DND-41 (cell line): ENCODE measurements around the gene CCT4.
A peak's percentile ranks its signal among the peaks of the same experiment; 100 is the strongest.

Source experiments
- ATAC-seq: fragments of 200-7000 bp; cut with Tn5 transposase; 3 replicates; pipeline ENCODE4 v1.9.1; 2021; ENCODE audit warnings: low read depth; ENCODE audit not compliant: insufficient read depth
- DNase-seq: peaks from one replicate; pipeline ENCODE4 v3.0.0-alpha.2; 2020
- H2AFZ ChIP-seq: 2 replicates; pipeline ENCODE4 v1.6.0; 2012; ENCODE audit warnings: low read depth, low read length
- H3K27ac ChIP-seq: 2 replicates; pipeline ENCODE4 v1.5.1; 2012; ENCODE audit warnings: low read length, inconsistent platforms
- H3K27me3 ChIP-seq: fragments of 200-600 bp; sonication (generic); 2 replicates; pipeline ENCODE4 v1.6.0; 2012; ENCODE audit warnings: low read length, mild to moderate bottlenecking, inconsistent platforms; ENCODE audit not compliant: insufficient read depth, poor library complexity
- H3K36me3 ChIP-seq: 2 replicates; pipeline ENCODE4 v1.5.1; 2012; ENCODE audit warnings: low read length, inconsistent platforms; ENCODE audit not compliant: insufficient read depth
- H3K4me1 ChIP-seq: 2 replicates; pipeline ENCODE4 v1.5.1; 2012; ENCODE audit warnings: mild to moderate bottlenecking, low read length; ENCODE audit not compliant: insufficient read depth
- H3K4me2 ChIP-seq: 2 replicates; pipeline ENCODE4 v1.6.0; 2012; ENCODE audit warnings: mild to moderate bottlenecking, moderate library complexity, low read length, inconsistent platforms; ENCODE audit not compliant: insufficient read depth
- H3K4me3 ChIP-seq, 2 experiments: fragments of 200-600 bp in 1 of 2; shearing (Covaris generic) in 1 of 2; 2 replicates each; pipeline ENCODE4 v1.5.1; 2012 to 2016; ENCODE audit warnings: inconsistent platforms in 2 of 2, low read length in 2 of 2, mild to moderate bottlenecking in 2 of 2, low read depth in 1 of 2, moderate library complexity in 1 of 2
- H3K79me2 ChIP-seq: 2 replicates; pipeline ENCODE4 v1.6.0; 2012; ENCODE audit warnings: low read length, inconsistent platforms; ENCODE audit not compliant: insufficient read depth
- H3K9ac ChIP-seq: 2 replicates; pipeline ENCODE4 v1.6.0; 2012; ENCODE audit warnings: low read depth, mild to moderate bottlenecking, inconsistent platforms, low read length, moderate library complexity
- H3K9me3 ChIP-seq: 2 replicates; pipeline ENCODE4 v1.5.1; 2012; ENCODE audit warnings: low read length, moderate library complexity, mild to moderate bottlenecking, inconsistent platforms; ENCODE audit not compliant: insufficient read depth, severe bottlenecking
- H4K20me1 ChIP-seq: 2 replicates; pipeline ENCODE4 v1.6.0; 2012; ENCODE audit warnings: low read length; ENCODE audit not compliant: insufficient read depth
- EZH2 ChIP-seq: IDR thresholded peaks from 3 replicates; pipeline ENCODE4 v1.6.1; 2012; ENCODE audit warnings: borderline replicate concordance, low read depth, mild to moderate bottlenecking, moderate library complexity, low read length, inconsistent platforms; ENCODE audit not compliant: severe bottlenecking
- TF ChIP-seq, protein P1 (sequence below): IDR thresholded peaks from 2 replicates; pipeline ENCODE4 v1.5.1; 2012; ENCODE audit warnings: borderline replicate concordance, low read length, moderate library complexity, mild to moderate bottlenecking; ENCODE audit not compliant: poor library complexity, severe bottlenecking; ENCODE audit errors: extremely low read depth

CCT4 gene

DNA sequence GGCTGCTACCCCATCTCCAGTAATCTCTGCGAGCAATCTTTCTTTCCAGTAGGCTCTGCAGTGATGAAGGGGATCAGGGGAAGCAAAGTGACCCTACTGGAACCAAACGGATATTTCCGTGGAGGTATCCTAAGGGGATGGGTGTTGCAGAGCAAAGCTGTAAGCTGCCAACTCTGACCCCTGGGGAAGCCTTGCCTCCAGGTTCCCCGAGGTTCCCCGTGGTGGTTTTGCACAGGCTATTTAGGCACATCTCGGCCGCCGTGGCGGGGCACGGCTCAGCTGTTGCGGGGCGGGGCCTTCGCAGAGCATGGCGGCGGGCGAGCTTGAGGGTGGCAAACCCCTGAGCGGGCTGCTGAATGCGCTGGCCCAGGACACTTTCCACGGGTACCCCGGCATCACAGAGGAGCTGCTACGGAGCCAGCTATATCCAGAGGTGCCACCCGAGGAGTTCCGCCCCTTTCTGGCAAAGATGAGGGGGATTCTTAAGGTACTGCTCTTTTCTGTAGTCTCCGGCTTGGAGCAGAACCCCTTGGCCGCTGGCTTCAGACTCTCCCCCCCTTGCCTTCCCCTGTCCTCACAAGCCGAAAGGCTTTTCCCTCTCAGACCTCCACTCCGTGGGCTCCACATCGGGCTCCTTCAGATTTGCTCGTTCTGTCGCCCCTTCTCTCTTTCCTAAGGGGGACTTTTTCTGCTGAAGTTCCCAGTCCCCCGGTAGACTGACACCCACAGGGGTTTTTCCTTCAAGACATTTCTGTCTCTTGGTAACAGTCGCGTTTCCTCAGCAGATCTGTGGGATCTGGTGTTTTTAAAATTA, 17.1 kb upstream of the CCT4 start, which contains the start of gene COMMD1:
TSS of gene COMMD1 (plus strand) at position 303 of the 814 bp plus-strand sequence. CDS start at position 308, 5 bp downstream.
- no peaks in the 10 kb centered on the region for H3K9me3 ChIP-seq
- H3K79me2 ChIP-seq = peaks cover 3% of the 10 kb centered on the region; the same call in 1 of the 2 replicates
- peaks cover 23% of the 10 kb centered on the region for H3K4me1 ChIP-seq
- H3K4me3 ChIP-seq = peak within 1 kb of the TSS; percentile 69 to 85
- peak within 1 kb of the TSS; percentile 99 for H2AFZ ChIP-seq
- peak within 1 kb of the TSS; percentile 98 for H3K4me2 ChIP-seq
- peak within 1 kb of the TSS; percentile 66 for H3K27ac ChIP-seq
- H3K9ac ChIP-seq = peak within 1 kb of the TSS; percentile 67
- peak; percentile 84 for DNase-seq
- no peaks in the 10 kb centered on the region for H4K20me1 ChIP-seq
- no peaks in the 10 kb centered on the region for H3K27me3 ChIP-seq
- TF ChIP-seq, protein P1, sequence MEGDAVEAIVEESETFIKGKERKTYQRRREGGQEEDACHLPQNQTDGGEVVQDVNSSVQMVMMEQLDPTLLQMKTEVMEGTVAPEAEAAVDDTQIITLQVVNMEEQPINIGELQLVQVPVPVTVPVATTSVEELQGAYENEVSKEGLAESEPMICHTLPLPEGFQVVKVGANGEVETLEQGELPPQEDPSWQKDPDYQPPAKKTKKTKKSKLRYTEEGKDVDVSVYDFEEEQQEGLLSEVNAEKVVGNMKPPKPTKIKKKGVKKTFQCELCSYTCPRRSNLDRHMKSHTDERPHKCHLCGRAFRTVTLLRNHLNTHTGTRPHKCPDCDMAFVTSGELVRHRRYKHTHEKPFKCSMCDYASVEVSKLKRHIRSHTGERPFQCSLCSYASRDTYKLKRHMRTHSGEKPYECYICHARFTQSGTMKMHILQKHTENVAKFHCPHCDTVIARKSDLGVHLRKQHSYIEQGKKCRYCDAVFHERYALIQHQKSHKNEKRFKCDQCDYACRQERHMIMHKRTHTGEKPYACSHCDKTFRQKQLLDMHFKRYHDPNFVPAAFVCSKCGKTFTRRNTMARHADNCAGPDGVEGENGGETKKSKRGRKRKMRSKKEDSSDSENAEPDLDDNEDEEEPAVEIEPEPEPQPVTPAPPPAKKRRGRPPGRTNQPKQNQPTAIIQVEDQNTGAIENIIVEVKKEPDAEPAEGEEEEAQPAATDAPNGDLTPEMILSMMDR = no peak
- no peak for TF ChIP-seq EZH2
- no peaks in the 10 kb centered on the region for H3K36me3 ChIP-seq
- peak; percentile 98 for ATAC-seq

DNA sequence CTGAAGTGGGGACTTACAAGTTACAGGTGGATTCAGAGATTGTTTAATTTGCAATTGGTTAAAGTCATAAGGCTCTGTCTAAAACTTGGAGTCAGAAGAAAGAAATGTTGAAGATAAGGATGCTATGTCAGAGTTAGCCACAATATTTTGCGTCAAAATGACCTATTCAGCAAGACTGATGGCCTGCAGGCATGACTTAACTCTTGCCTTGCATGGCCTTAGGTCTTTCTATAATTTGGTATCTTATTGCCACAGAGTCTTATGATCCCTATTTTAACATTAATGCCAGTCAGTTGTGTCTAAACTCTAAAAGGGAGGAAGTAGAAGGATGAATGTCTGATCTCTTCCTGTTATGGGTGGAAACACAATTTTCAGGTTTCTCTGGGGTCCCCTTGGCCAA, 11.8 kb upstream of the CCT4 start:
- Histone ChIP-seq H3K36me3 (no peaks in the 10 kb centered on the region), H3K79me2 (no peaks in the 10 kb centered on the region), H3K4me2 (no peak overlapping the region), H3K4me3 (no peak overlapping the region), H3K9me3 (no peaks in the 10 kb centered on the region), H2AFZ (no peak overlapping the region; the same call in 1 of the 2 replicates), H3K4me1 (peaks cover 7% of the 10 kb centered on the region), H3K9ac (no peak overlapping the region), H3K27ac (no peak overlapping the region), H3K27me3 (no peaks in the 10 kb centered on the region), H4K20me1 (no peaks in the 10 kb centered on the region)
- no peak for ATAC-seq
- DNase-seq = no peak
- TF ChIP-seq, protein P1 = no peak
- TF ChIP-seq EZH2 = no peak

DNA sequence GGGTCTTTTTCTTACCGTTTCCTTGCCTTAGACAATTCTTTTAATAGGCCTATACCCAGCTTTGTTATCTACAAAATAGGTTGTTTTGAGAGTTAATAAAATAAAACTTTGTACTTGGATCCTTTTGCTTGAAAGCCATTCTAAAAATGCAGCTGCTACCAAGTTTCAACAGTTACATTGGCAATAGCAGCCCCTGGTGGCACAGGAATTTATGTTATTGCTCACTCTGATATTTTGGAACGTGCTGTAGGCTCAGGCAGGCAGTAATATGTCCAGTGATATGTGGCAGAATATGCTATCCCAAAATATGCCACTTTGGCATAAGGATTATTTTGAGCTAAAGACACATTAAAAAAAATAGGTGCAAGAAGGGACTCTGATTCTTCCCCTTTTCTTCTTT, 10.4 kb upstream of the CCT4 start:
- no peaks in the 10 kb centered on the region for H4K20me1 ChIP-seq
- no peak overlapping the region for H2AFZ ChIP-seq
- H3K4me1 ChIP-seq = no peaks in the 10 kb centered on the region
- no peaks in the 10 kb centered on the region for H3K79me2 ChIP-seq
- no peaks in the 10 kb centered on the region for H3K36me3 ChIP-seq
- no peak overlapping the region for H3K4me2 ChIP-seq
- H3K27me3 ChIP-seq = no peaks in the 10 kb centered on the region
- H3K9ac ChIP-seq = no peak overlapping the region
- H3K9me3 ChIP-seq = no peaks in the 10 kb centered on the region
- no peak overlapping the region for H3K27ac ChIP-seq
- ATAC-seq (peak; percentile 57; the same call in 1 of the 3 replicates), DNase-seq (no peak)
- H3K4me3 ChIP-seq = no peak overlapping the region
- TF ChIP-seq, protein P1 = peak; percentile 56
- TF ChIP-seq EZH2 = no peak
